Measurements from ENCODE around the gene IL1RAPL1. TPM values are rescaled to one million over a fixed set of nuclear protein-coding genes. Genes with fewer than 3 reads are reported as not detected.

Gene IL1RAPL1
- total and polyA plus RNA-seq, 9 donors: 0.39 to 2.3 (median 1.2) TPM

DNA sequence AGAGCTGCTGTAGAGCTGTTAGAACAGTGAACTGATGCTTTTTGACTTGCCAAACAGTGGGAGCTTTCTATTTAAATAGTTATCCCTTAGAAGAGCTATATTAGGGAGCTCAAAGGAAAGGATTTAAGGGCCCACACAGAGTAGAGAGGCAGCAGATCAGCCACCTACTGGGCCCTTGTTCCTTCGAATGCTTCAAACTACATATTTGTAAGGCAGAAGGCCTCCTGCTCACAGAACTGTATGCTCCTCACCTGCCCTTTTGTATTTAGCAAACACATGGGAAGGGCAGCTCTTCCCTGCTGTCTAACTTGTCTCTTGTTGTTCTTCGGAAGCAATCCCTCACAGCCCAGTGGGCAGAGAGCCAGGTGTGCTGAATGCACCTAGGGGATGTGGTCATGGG is 38.0 kb downstream of the IL1RAPL1 start:
- H3K36me3 ChIP-seq (ENCODE audit: control insufficient read depth, insufficient read depth, low read length): no peaks in the 10 kb centered on the region
- peaks cover 4% of the 10 kb centered on the region for H3K27me3 ChIP-seq (ENCODE audit: control insufficient read depth, insufficient read depth, low read length)
- WGBS (ENCODE audit: insufficient coverage): 45% methylated on average over 2 of the region's 2 CpGs
- H3K4me3 ChIP-seq (ENCODE audit: low read length): no peak overlapping the region
- DNase-seq: no peak
- no peak overlapping the region for H3K27ac ChIP-seq (ENCODE audit: low read length)
- no peaks in the 10 kb centered on the region for H3K9me3 ChIP-seq (replicated peaks; ENCODE audit: control insufficient read depth, low read depth, low read length)
- no peaks in the 10 kb centered on the region for H3K4me1 ChIP-seq (ENCODE audit: control insufficient read depth, insufficient read depth, low read length)

DNA sequence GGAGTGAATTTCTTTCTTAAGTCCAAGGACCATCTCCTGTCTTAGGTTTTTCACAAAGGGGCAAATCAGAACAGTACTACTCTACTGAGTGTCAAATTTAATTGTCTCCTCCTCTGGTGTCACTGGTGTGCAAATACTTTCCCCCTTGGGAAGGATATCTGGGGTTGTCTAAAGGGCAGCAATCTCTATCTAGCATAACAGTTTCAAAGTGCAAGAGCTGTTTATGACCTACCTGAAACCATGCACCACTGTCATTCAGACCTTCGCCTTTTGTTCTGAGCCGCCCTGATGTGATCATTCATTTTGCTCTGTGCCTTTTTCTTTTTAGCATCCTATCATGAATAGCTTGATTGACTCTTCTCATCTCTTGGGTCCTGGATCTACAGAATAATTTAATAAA is 39.3 kb downstream of the IL1RAPL1 start:
- Histone ChIP-seq H3K9me3 (replicated peaks; ENCODE audit: control insufficient read depth, low read depth, low read length) (no peaks in the 10 kb centered on the region), H3K27me3 (ENCODE audit: control insufficient read depth, insufficient read depth, low read length) (peaks cover 4% of the 10 kb centered on the region), H3K4me3 (ENCODE audit: low read length) (no peak overlapping the region), H3K4me1 (ENCODE audit: control insufficient read depth, insufficient read depth, low read length) (no peaks in the 10 kb centered on the region), H3K36me3 (ENCODE audit: control insufficient read depth, insufficient read depth, low read length) (no peaks in the 10 kb centered on the region), H3K27ac (ENCODE audit: low read length) (no peak overlapping the region)
- no peak for DNase-seq
- 75% methylated on average over 2 of the region's 2 CpGs for WGBS (ENCODE audit: insufficient coverage)

DNA sequence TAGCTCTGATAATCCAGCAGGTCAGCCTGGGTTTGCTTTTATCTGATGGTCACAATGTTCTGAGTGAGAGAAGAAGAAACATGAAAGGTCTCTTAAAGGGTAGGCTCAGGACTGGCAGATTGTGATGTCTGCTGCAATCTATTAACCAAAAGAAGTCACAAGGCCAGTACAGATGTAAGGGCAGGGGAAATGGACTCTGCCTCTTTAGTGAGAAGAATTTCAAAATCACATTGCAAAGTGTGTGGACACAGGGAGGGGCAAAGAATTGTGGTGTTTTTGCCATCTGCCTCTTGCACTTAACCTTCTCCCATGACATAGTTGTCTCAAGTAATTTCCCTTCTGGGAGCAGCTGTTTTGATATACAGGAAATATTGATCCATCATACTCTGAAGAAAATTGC is 40.9 kb downstream of the IL1RAPL1 start:
- Histone ChIP-seq H3K27ac (ENCODE audit: low read length) (no peak overlapping the region), H3K4me3 (ENCODE audit: low read length) (no peak overlapping the region), H3K27me3 (ENCODE audit: control insufficient read depth, insufficient read depth, low read length) (peaks cover 4% of the 10 kb centered on the region), H3K9me3 (replicated peaks; ENCODE audit: control insufficient read depth, low read depth, low read length) (no peaks in the 10 kb centered on the region), H3K36me3 (ENCODE audit: control insufficient read depth, insufficient read depth, low read length) (no peaks in the 10 kb centered on the region), H3K4me1 (ENCODE audit: control insufficient read depth, insufficient read depth, low read length) (no peaks in the 10 kb centered on the region)
- no peak for DNase-seq

DNA sequence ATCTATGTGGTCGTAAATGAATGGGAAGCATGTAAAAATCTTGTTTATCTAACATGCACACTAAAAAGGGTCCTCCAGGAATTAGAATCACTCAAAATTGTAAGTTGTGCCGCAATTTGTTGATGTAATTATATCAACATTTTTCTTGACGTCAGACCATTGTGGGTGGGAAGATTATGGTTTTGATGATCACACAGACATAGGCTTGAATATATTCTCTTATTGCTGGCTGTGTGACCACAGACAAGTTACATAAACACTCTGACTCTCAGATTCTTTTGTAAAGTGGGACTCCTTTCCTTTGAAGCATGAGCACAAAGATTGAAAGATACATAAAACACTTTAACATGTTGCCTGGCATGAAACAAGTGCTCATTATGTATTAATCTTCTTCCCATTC is 51.5 kb downstream of the IL1RAPL1 start:
- WGBS (ENCODE audit: insufficient coverage): no CpG with 5 or more reads among the region's 3 CpGs
- H3K36me3 ChIP-seq (ENCODE audit: control insufficient read depth, insufficient read depth, low read length): no peaks in the 10 kb centered on the region
- no peaks in the 10 kb centered on the region for H3K9me3 ChIP-seq (replicated peaks; ENCODE audit: control insufficient read depth, low read depth, low read length)
- no peak overlapping the region for H3K4me3 ChIP-seq (ENCODE audit: low read length)
- DNase-seq: no peak
- H3K4me1 ChIP-seq (ENCODE audit: control insufficient read depth, insufficient read depth, low read length): no peaks in the 10 kb centered on the region
- no peak overlapping the region for H3K27ac ChIP-seq (ENCODE audit: low read length)
- H3K27me3 ChIP-seq (ENCODE audit: control insufficient read depth, insufficient read depth, low read length): no peaks in the 10 kb centered on the region

DNA sequence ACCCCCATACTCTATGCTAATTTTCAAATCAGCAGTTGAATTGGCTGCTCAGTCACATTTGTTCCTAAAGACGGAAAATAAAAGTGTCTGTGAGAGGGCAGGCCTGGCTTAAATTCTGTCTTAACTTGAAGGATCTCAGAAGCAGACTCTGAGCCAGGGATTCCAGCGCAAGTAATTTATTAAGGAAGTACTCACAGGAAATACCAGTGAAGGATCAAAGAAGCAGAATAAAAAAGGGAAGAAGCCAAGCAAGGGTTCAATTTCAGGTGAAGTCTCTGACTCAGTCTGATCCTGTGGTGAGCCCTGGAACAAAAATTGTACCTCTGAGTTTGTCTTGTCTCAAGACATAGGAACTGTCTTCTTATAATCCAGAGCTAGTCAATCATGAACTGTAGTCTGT is 52.2 kb downstream of the IL1RAPL1 start:
- no peaks in the 10 kb centered on the region for H3K9me3 ChIP-seq (replicated peaks; ENCODE audit: control insufficient read depth, low read depth, low read length)
- 10% methylated on average over 2 of the region's 2 CpGs for WGBS (ENCODE audit: insufficient coverage)
- H3K4me3 ChIP-seq (ENCODE audit: low read length): no peak overlapping the region
- H3K27me3 ChIP-seq (ENCODE audit: control insufficient read depth, insufficient read depth, low read length): no peaks in the 10 kb centered on the region
- no peak overlapping the region for H3K27ac ChIP-seq (ENCODE audit: low read length)
- H3K4me1 ChIP-seq (ENCODE audit: control insufficient read depth, insufficient read depth, low read length): no peaks in the 10 kb centered on the region
- no peaks in the 10 kb centered on the region for H3K36me3 ChIP-seq (ENCODE audit: control insufficient read depth, insufficient read depth, low read length)
- DNase-seq: peak; percentile 51

DNA sequence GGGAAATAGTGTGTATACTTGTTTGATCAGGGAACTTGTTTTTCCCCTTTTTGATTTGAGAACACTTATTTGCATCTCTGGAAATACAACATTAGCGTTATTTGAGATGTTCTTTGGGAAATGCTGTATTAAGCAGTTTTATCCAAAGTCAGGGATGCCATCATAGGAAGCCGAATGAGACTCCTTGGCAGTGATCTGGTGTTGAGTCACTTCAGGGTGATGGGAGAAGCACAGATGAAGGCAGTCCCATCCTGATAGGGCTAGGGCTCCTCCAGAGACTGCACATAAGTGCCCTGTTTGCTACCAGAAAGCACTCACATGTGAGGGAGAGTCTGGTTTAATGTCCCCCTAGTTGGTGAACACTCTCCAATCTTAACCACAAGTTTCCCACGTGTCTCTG is 62.3 kb downstream of the IL1RAPL1 start:
- H3K27ac ChIP-seq (ENCODE audit: low read length): no peak overlapping the region
- 83% methylated on average over 1 of the region's 3 CpGs for WGBS (ENCODE audit: insufficient coverage)
- H3K27me3 ChIP-seq (ENCODE audit: control insufficient read depth, insufficient read depth, low read length): no peaks in the 10 kb centered on the region
- H3K4me1 ChIP-seq (ENCODE audit: control insufficient read depth, insufficient read depth, low read length): no peaks in the 10 kb centered on the region
- no peaks in the 10 kb centered on the region for H3K36me3 ChIP-seq (ENCODE audit: control insufficient read depth, insufficient read depth, low read length)
- H3K4me3 ChIP-seq (ENCODE audit: low read length): no peak overlapping the region
- no peak for DNase-seq
- no peaks in the 10 kb centered on the region for H3K9me3 ChIP-seq (replicated peaks; ENCODE audit: control insufficient read depth, low read depth, low read length)

DNA sequence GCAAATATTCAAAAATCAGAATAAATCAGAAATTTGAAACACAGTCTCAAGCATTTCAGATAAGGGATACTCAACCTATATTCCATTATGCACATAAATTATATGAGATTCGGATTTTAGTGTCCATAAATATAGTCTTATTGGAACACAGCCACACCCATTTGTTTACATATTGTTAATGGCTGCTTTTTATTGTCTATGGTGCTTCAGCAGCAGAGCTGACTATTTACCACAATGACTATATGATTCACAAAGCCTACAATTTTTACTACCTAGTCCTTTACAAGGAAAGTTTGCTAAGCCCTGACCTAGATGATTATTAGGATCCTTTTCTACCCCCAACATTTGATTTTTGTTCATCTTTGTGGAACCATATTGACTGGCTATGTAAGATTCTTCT is 63.9 kb downstream of the IL1RAPL1 start:
- DNase-seq: no peak
- Histone ChIP-seq H3K9me3 (replicated peaks; ENCODE audit: control insufficient read depth, low read depth, low read length) (no peaks in the 10 kb centered on the region), H3K4me1 (ENCODE audit: control insufficient read depth, insufficient read depth, low read length) (no peaks in the 10 kb centered on the region), H3K27me3 (ENCODE audit: control insufficient read depth, insufficient read depth, low read length) (no peaks in the 10 kb centered on the region), H3K36me3 (ENCODE audit: control insufficient read depth, insufficient read depth, low read length) (no peaks in the 10 kb centered on the region), H3K27ac (ENCODE audit: low read length) (no peak overlapping the region), H3K4me3 (ENCODE audit: low read length) (no peak overlapping the region)
- no CpG with 5 or more reads among the region's 1 CpG for WGBS (ENCODE audit: insufficient coverage)

DNA sequence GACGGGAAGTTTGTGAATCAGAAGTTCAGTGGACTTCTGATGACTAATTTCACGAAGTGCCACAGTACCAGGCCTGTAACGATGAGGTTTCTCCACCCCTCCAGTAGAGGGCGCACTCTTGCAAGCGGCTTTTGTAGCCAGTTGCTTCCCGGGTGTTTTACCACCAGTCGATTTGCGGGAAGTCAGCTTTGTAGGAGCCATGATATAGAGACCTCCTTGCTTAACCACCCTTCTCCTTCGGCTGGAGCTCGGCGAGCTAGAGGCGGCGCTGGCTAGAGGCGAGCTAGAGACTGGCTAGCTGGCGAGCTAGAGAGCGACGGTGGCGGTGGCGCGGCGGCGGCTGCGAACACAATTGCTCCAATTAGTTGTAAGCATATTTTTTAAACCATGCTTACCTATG is 72.0 kb downstream of the IL1RAPL1 start:
- no peak overlapping the region for H3K27ac ChIP-seq (ENCODE audit: low read length)
- 50% methylated on average over 8 of the region's 23 CpGs for WGBS (ENCODE audit: insufficient coverage)
- peaks cover 2% of the 10 kb centered on the region for H3K27me3 ChIP-seq (ENCODE audit: control insufficient read depth, insufficient read depth, low read length)
- no peak for DNase-seq
- no peak overlapping the region for H3K4me3 ChIP-seq (ENCODE audit: low read length)
- H3K9me3 ChIP-seq (replicated peaks; ENCODE audit: control insufficient read depth, low read depth, low read length): no peaks in the 10 kb centered on the region
- H3K4me1 ChIP-seq (ENCODE audit: control insufficient read depth, insufficient read depth, low read length): no peaks in the 10 kb centered on the region
- no peaks in the 10 kb centered on the region for H3K36me3 ChIP-seq (ENCODE audit: control insufficient read depth, insufficient read depth, low read length)

DNA sequence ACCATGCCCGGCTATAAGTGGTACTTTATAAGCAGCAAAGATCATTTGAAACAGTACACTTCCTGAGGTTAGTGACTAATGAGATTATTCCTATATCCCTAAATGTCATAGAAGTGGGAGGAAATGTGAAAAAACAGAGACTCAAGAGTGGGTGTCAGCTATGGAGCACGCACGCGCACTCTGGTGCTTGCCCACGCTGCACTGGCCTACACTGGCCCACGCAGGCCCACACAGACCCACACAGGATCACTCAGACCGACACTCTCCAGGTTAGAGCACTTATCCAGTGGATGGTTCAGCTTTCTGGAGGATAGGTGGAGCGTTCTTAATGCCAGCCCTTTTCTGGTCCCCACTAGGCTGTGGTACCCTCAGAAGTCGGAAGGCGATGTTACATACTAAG is 78.5 kb downstream of the IL1RAPL1 start:
- peaks cover 8% of the 10 kb centered on the region for H3K27me3 ChIP-seq (ENCODE audit: control insufficient read depth, insufficient read depth, low read length)
- H3K4me3 ChIP-seq (ENCODE audit: low read length): no peak overlapping the region
- H3K27ac ChIP-seq (ENCODE audit: low read length): no peak overlapping the region
- WGBS (ENCODE audit: insufficient coverage): 60% methylated on average over 2 of the region's 10 CpGs
- no peak for DNase-seq
- H3K9me3 ChIP-seq (replicated peaks; ENCODE audit: control insufficient read depth, low read depth, low read length): no peaks in the 10 kb centered on the region
- no peaks in the 10 kb centered on the region for H3K4me1 ChIP-seq (ENCODE audit: control insufficient read depth, insufficient read depth, low read length)
- H3K36me3 ChIP-seq (ENCODE audit: control insufficient read depth, insufficient read depth, low read length): no peaks in the 10 kb centered on the region

DNA sequence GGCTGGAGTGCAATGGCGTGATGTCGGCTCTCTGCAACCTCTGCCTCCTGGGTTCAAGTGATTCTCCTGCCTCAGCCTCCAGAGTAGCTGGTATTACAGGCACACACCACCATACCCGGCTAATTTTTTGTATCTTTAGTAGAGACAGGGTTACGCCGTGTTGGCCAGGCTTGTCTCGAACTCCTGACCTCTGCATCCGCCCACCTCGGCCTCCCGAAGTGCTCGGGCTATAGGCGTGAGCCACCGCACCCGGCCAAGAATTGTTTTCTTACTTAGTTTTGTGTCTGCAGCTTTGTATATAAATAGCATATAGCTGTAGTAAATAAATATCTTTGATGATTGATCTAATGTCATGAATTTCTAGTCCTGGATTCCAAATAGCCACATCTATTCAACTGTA is 81.1 kb downstream of the IL1RAPL1 start:
- Histone ChIP-seq H3K36me3 (ENCODE audit: control insufficient read depth, insufficient read depth, low read length) (no peaks in the 10 kb centered on the region), H3K27ac (ENCODE audit: low read length) (no peak overlapping the region), H3K4me1 (ENCODE audit: control insufficient read depth, insufficient read depth, low read length) (no peaks in the 10 kb centered on the region), H3K9me3 (replicated peaks; ENCODE audit: control insufficient read depth, low read depth, low read length) (no peaks in the 10 kb centered on the region), H3K4me3 (ENCODE audit: low read length) (no peak overlapping the region), H3K27me3 (ENCODE audit: control insufficient read depth, insufficient read depth, low read length) (peaks cover 8% of the 10 kb centered on the region)
- DNase-seq: no peak
- WGBS (ENCODE audit: insufficient coverage): 88% methylated on average over 8 of the region's 13 CpGs

DNA sequence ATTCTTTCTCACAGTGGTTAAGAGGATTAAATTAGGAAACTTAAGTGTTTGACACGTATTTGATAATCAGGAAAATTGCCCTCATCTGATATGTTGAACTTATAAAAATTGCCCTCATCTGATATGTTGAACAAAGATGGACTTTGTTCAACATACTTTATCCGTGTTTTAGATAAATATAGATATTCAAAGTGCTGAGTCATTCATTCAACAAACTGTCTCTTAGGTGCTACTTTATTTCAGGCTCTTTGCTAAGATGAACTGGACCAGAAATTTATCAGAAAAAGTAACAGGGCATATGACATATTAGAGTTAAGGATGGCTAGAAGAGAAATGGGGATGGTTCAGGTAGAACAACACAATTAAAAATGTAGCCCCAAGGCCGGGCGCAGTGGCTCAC is 81.7 kb downstream of the IL1RAPL1 start:
- H3K27ac ChIP-seq (ENCODE audit: low read length): no peak overlapping the region
- H3K9me3 ChIP-seq (replicated peaks; ENCODE audit: control insufficient read depth, low read depth, low read length): no peaks in the 10 kb centered on the region
- no peak overlapping the region for H3K4me3 ChIP-seq (ENCODE audit: low read length)
- H3K27me3 ChIP-seq (ENCODE audit: control insufficient read depth, insufficient read depth, low read length): peaks cover 8% of the 10 kb centered on the region
- no peak for DNase-seq
- H3K4me1 ChIP-seq (ENCODE audit: control insufficient read depth, insufficient read depth, low read length): no peaks in the 10 kb centered on the region
- 93% methylated on average over 2 of the region's 4 CpGs for WGBS (ENCODE audit: insufficient coverage)
- no peaks in the 10 kb centered on the region for H3K36me3 ChIP-seq (ENCODE audit: control insufficient read depth, insufficient read depth, low read length)
